OCI-LY7 (cell line): ENCODE measurements around the gene ACTN2.

Source experiments
- EZH2phosphoT487 ChIP-seq: fragments of 200-600 bp; sonication (generic); IDR thresholded peaks from 2 replicates; pipeline ENCODE4 v1.6.1; 2018; ENCODE audit warnings: low read depth, borderline replicate concordance, mild to moderate bottlenecking, mixed run types, antibody characterized with exemption, low read length, moderate library complexity, mixed read lengths
- TF ChIP-seq, protein P1 (sequence below): fragments of 200-600 bp; sonication (generic); conservative IDR thresholded peaks from 2 replicates; pipeline ENCODE4 v1.5.1; 2014; ENCODE audit warnings: mild to moderate bottlenecking, antibody characterized with exemption, low read length, moderate library complexity, mixed read lengths

DNA sequence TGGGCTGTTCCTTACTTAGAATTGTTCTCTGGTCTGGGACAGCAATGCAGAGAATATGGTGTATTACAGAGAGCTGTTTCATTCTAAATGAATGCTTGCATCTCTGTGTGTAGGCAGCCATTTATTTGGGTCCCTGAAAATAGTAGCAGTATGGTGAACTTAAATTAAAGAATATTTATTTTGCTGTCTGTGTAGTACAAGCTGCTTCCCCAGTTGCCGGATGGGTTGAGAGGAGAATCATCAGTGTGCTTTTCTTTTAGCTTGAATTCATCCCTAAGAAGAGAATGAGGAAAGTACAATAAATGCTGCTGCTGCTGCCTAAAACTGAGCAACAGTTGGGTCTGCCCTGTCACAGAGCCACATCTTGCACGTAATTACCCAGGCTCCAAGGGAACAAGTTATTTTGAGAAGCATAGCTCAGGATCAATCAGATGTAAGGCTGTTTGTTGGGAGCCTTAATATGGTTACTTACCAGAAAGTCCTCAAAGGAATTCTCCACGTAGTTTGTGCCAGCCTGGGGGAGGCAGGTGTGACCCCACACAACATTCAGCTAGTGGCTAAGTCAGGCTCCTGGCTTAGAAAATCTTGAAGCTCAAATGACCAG lies 16.6 kb downstream of the ACTN2 start:
- TF ChIP-seq, protein P1, sequence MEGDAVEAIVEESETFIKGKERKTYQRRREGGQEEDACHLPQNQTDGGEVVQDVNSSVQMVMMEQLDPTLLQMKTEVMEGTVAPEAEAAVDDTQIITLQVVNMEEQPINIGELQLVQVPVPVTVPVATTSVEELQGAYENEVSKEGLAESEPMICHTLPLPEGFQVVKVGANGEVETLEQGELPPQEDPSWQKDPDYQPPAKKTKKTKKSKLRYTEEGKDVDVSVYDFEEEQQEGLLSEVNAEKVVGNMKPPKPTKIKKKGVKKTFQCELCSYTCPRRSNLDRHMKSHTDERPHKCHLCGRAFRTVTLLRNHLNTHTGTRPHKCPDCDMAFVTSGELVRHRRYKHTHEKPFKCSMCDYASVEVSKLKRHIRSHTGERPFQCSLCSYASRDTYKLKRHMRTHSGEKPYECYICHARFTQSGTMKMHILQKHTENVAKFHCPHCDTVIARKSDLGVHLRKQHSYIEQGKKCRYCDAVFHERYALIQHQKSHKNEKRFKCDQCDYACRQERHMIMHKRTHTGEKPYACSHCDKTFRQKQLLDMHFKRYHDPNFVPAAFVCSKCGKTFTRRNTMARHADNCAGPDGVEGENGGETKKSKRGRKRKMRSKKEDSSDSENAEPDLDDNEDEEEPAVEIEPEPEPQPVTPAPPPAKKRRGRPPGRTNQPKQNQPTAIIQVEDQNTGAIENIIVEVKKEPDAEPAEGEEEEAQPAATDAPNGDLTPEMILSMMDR: no peak
- no peak for TF ChIP-seq EZH2phosphoT487
